RWPE1 (cell line): ENCODE measurements around the gene IGFL1.
"Not testable (repeated sequence)": the region's sequence is repeated elsewhere in the genome, so short reads cannot be mapped to it uniquely, and the experiment has no call there.

ENCODE experiments used
- CTCF ChIA-PET: fragments of 350-600 bp; sonication (Branson Sonifier 250); formaldehyde crosslinking; extraction: SDS; loops from one replicate; lab custom pipeline; 2021; lab: Yijun Ruan, JAX
- POLR2A ChIA-PET: fragments of 400-600 bp; formaldehyde crosslinking; extraction: SDS; loops from one replicate; lab custom pipeline; 2020; ENCODE audit warnings: antibody characterized with exemption; ENCODE audit not compliant: low non-redundant PET; lab: Yijun Ruan, JAX
- DNase-seq: peaks from one replicate; pipeline ENCODE4 v3.0.0; 2012; ENCODE audit warnings: low spot score
- H3K27ac ChIP-seq: fragments of 450-650 bp; 2 replicates; pipeline ENCODE4 v1.5.1; 2017
- CTCF ChIP-seq: fragments of 450-650 bp; conservative IDR thresholded peaks from 2 replicates; pipeline ENCODE4 v1.5.1; 2017; ENCODE audit warnings: low read depth, mild to moderate bottlenecking

IGFL1 gene

DNA sequence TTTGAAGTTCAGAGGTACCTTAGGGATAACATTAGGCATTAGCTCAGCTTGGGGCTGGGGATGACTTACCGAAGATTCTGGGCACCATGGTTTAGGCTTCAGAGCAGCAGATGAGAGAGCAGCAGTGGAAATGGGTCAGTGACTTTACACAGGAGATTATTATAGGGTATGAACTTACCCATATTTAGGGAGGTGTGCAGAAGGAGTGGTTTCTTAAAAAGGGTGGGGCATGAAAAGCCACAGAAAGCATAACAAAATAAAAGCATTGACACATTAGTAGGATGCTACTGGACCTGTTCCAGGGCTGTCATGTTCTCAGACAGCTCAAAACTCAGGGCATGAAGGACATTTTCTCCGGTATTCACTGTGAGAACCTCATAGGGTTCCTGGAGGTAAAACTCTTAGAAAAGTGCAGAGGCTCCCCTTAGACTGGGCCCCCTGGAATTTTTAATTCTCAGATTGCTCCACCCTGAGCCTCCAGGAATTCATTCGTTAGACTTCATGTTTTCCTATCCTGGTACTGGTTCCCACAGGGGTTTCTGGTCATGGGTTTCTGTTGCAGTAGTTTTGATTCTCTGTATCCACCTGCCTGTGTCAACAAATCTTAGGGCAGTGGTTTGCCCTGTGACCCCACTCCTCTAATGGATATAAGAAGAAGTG is 20.7 kb downstream of the IGFL1 start:
- no peak for DNase-seq
- ChIA-PET CTCF (interaction anchor here (0.6 kb wide), 3 partner anchors 96 to 247 kb away, joined by 3 read pairs; no protein-coding TSS in a partner anchor), POLR2A (no interaction called here)
- TF ChIP-seq CTCF: no peak
- no peak overlapping the region for H3K27ac ChIP-seq

GRCh38 chr19:46251416-46251815 is 21.9 kb downstream of the IGFL1 start:
- CTCF ChIA-PET: no interaction called here
- peak; percentile 29 for DNase-seq
- H3K27ac ChIP-seq: no peak overlapping the region
- no peak for TF ChIP-seq CTCF
- POLR2A ChIA-PET: no interaction called here

- ChIA-PET CTCF (no interaction called here), POLR2A (no interaction called here)
- H3K27ac ChIP-seq: no peak overlapping the region
- DNase-seq: peak; percentile 36
- TF ChIP-seq CTCF: no peak
These were observed 25.2 kb downstream of the IGFL1 start for GRCh38 chr19:46254776-46255175.

DNA sequence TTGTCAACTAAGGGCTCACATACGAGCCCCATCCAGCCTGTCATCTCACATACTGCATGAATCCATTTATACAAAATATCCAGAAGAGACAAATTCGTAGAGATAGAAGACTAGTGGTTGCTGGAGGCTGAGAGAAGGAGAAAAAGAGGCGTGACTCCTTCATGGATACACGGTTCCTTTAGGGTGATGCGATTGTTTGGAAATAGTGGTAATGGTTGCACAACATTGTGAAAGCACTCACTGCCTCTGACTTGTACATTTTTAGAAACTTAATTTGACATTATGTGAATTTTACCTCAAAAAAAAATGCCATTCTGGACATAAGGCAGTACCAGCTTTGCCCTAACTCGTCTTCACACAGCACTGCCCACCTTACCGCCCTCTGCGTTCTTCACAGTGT is 27.3 kb downstream of the IGFL1 start:
- CTCF ChIA-PET: no interaction called here
- DNase-seq: no peak
- H3K27ac ChIP-seq: no peak overlapping the region
- TF ChIP-seq CTCF: no peak
- POLR2A ChIA-PET: no interaction called here

- POLR2A ChIA-PET, CTCF ChIA-PET, DNase-seq: not testable (repeated sequence)
- H3K27ac ChIP-seq: peak overlapping the region; percentile 69
These were observed 32.0 kb downstream of the IGFL1 start for GRCh38 chr19:46261501-46261900.

DNA sequence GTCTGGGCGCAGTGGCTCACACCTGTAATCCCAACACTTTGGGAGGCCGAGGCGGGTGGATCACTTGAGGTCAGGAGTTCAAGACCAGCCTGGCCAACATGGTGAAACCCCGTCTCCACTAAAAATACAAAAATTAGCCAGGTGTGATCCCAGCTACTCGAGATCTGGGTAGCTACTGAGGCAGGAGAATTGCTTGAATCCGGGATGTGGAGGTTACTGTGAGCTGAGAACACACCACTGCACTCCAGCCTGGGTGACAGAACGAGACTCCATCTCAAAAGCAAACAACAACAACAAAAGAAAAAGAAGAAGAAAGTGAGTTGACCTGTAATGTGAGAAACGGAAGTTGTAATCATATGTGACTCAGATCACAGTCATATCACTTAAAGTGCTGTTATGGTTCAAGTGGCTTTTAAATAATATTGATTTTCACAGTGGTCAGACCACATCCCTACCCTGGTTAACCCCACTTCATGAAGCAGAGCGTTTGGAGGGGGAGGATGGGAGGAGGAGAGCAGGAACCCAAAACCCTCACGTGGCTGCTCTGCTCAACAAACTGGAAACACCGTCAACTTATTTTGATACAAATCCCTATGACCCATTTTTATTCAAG is 33.2 kb downstream of the IGFL1 start:
- POLR2A ChIA-PET: not testable (repeated sequence)
- CTCF ChIA-PET: interaction anchor here (1.2 to 4.1 kb wide), 2 partner anchors 52 to 185 kb away, joined by 3 to 38 read pairs; no protein-coding TSS in a partner anchor
- peak; percentile 71 for DNase-seq
- H3K27ac ChIP-seq: peak overlapping the region; percentile 69

DNA sequence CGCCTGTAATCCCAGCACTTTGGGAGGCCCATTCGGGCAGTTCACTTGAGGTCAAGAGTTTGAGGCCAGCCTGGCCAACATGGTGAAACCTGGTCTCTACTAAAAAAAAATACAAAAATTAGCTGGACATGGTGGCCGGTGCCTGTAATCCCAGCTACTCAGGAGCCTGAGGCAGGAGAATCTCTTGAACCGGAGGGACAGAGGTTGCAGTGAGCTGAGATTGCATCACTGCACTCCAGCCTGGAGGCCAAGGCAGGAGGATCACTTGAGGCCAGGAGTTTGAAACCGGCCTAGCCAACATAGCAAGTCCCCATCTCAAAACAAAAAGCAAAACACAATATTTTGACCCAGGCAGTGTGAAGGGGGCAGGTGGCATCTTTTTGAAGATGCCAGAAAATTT is 35.3 kb downstream of the IGFL1 start:
- DNase-seq, H3K27ac ChIP-seq, POLR2A ChIA-PET: not testable (repeated sequence)
- CTCF ChIA-PET: interaction anchor here (0.6 to 4.1 kb wide), 12 partner anchors 16 to 304 kb away, joined by 3 to 38 read pairs (median 4); partner anchors contain the start of gene PGLYRP1

DNA sequence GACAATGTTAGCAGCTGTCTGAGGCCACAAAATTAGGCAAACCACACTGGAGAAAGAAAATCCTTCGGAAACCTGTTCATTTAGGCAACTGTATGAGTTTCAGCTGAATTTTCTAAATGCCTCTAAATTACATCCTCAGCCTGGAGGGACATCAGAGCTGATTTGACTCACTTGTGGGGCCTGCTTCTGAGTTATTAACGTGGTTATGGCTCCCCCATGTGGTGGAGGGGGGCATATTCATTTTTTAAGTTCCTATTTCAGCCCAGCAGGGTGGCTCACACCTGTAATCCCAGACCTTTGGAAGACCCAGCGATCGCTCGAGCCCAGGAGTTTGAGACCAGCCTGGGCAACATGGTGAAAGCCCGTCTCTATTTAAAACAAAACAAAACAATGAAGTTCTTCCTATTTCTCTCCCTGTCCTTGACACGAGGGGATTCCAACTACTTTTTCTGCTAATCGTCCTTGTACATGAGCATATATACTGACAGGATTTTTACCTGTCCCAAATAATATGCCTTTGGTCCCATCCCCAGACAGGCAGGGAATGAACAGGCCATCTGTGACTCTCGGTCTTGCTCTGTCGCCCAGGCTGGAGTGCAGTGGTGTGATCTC is 35.8 kb downstream of the IGFL1 start:
- peak; percentile 79 for DNase-seq
- no peak overlapping the region for H3K27ac ChIP-seq
- ChIA-PET CTCF (interaction anchor here (0.6 to 4.1 kb wide), 12 partner anchors 16 to 304 kb away, joined by 3 to 38 read pairs (median 6); partner anchors contain the start of gene PGLYRP1), POLR2A (no interaction called here)
- TF ChIP-seq CTCF: peak; percentile 78
